Neural progenitor cell (in vitro differentiated cells): ENCODE data around the gene ADRA2C. TPM values are rescaled to one million over a fixed set of nuclear protein-coding genes. Genes with fewer than 3 reads are reported as not detected.

ENCODE experiments used
- DNase-seq: peaks from one replicate; pipeline ENCODE4 v3.0.0-alpha.2; 2016; ENCODE audit warnings: low spot score
- H2AFZ ChIP-seq: fragments of 200-600 bp; sonication (generic); replicated peaks from 2 replicates; pipeline ENCODE4 v1.6.1; 2016; ENCODE audit warnings: antibody characterized with exemption
- H3F3A ChIP-seq: fragments of 200-600 bp; sonication (generic); 2 replicates; pipeline ENCODE4 v1.6.1; 2016; ENCODE audit warnings: antibody characterized with exemption, low read depth
- H3K27ac ChIP-seq: fragments of 200-600 bp; sonication (generic); 2 replicates; pipeline ENCODE4 v1.5.1; 2016; ENCODE audit warnings: mild to moderate bottlenecking
- H3K27me3 ChIP-seq: fragments of 200-600 bp; sonication (generic); 2 replicates; pipeline ENCODE4 v1.6.1; 2016; ENCODE audit warnings: mild to moderate bottlenecking, moderate library complexity
- H3K36me3 ChIP-seq: fragments of 200-600 bp; sonication (generic); 2 replicates; pipeline ENCODE4 v1.5.1; 2016
- H3K4me1 ChIP-seq: fragments of 200-600 bp; sonication (generic); 2 replicates; pipeline ENCODE4 v1.6.1; 2016; ENCODE audit warnings: mixed run types
- H3K4me2 ChIP-seq: fragments of 200-600 bp; sonication (generic); 2 replicates; pipeline ENCODE4 v1.6.1; 2016
- H3K4me3 ChIP-seq: fragments of 200-600 bp; sonication (generic); 2 replicates; pipeline ENCODE4 v1.5.1; 2016
- H3K79me2 ChIP-seq: fragments of 200-600 bp; sonication (generic); 2 replicates; pipeline ENCODE4 v1.6.1; 2016; ENCODE audit warnings: low read depth
- H3K9ac ChIP-seq: fragments of 200-600 bp; sonication (generic); 2 replicates; pipeline ENCODE4 v1.6.1; 2016
- H3K9me3 ChIP-seq: fragments of 200-600 bp; sonication (generic); 2 replicates; pipeline ENCODE4 v1.5.1; 2016; ENCODE audit warnings: low read depth
- H4K20me1 ChIP-seq: fragments of 200-600 bp; sonication (generic); 2 replicates; pipeline ENCODE4 v1.6.1; 2016; ENCODE audit warnings: low read depth
- H3K27ac Mint-ChIP-seq: 3 replicates; pipeline ENCODE4 v1.8.0; 2021; ENCODE audit warnings: mixed read lengths
- H3K27me3 Mint-ChIP-seq: 2 replicates; pipeline ENCODE4 v1.8.0; 2022; ENCODE audit warnings: low read depth, mild to moderate bottlenecking, inconsistent platforms, moderate library complexity, mixed read lengths; ENCODE audit not compliant: insufficient read depth
- H3K36me3 Mint-ChIP-seq: 3 replicates; pipeline ENCODE4 v1.8.0; 2021; ENCODE audit warnings: mixed read lengths
- H3K4me1 Mint-ChIP-seq: 3 replicates; pipeline ENCODE4 v1.8.0; 2021; ENCODE audit warnings: mixed read lengths
- H3K4me3 Mint-ChIP-seq: 3 replicates; pipeline ENCODE4 v1.8.0; 2021; ENCODE audit warnings: mild to moderate bottlenecking, moderate library complexity, mixed read lengths
- H3K9me3 Mint-ChIP-seq: 3 replicates; pipeline ENCODE4 v1.8.0; 2020; ENCODE audit warnings: mixed read lengths
- EZH2 ChIP-seq: fragments of 200-600 bp; sonication (generic); IDR thresholded peaks from 2 replicates; pipeline ENCODE4 v1.6.1; 2017; ENCODE audit warnings: antibody characterized with exemption, mild to moderate bottlenecking, moderate library complexity
- EZH2phosphoT487 ChIP-seq: fragments of 200-600 bp; sonication (generic); IDR thresholded peaks from 2 replicates; pipeline ENCODE4 v1.6.1; 2017; ENCODE audit warnings: antibody characterized with exemption
- total RNA-seq: library from RNA; depleted of rRNA; stranded (reverse); fragments of >200 nt; gene quantifications from 2 replicates; pipeline ENCODE4 v1.2.3, GENCODE V29; 2015; ENCODE audit warnings: low replicate concordance
- TF ChIP-seq, protein P1 (sequence below): fragments of 200-600 bp; sonication (generic); IDR thresholded peaks from 2 replicates; pipeline ENCODE4 v1.5.1; 2017; ENCODE audit warnings: antibody characterized with exemption, mild to moderate bottlenecking

Gene ADRA2C
- total RNA-seq, 1 donor from 2014 or later: 2.5 TPM

GRCh38 chr4:3777033-3777390 lies 10.8 kb downstream of the ADRA2C start:
- no peaks in the 10 kb centered on the region for H3K79me2 ChIP-seq
- Mint-ChIP-seq H3K27ac (no peak overlapping the region), H3K36me3 (no peaks in the 10 kb centered on the region), H3K4me3 (no peak overlapping the region), H3K27me3 (peaks cover 9% of the 10 kb centered on the region), H3K9me3 (peaks cover 2% of the 10 kb centered on the region), H3K4me1 (peaks cover 10% of the 10 kb centered on the region)
- H3K4me3 ChIP-seq: no peak overlapping the region
- no peaks in the 10 kb centered on the region for H3K27me3 ChIP-seq
- no peak overlapping the region for H3K27ac ChIP-seq
- no peaks in the 10 kb centered on the region for H3F3A ChIP-seq
- H4K20me1 ChIP-seq: no peaks in the 10 kb centered on the region
- no peak overlapping the region for H3K9ac ChIP-seq
- H3K36me3 ChIP-seq: no peaks in the 10 kb centered on the region
- no peak for DNase-seq
- no peaks in the 10 kb centered on the region for H3K4me1 ChIP-seq
- TF ChIP-seq, protein P1, sequence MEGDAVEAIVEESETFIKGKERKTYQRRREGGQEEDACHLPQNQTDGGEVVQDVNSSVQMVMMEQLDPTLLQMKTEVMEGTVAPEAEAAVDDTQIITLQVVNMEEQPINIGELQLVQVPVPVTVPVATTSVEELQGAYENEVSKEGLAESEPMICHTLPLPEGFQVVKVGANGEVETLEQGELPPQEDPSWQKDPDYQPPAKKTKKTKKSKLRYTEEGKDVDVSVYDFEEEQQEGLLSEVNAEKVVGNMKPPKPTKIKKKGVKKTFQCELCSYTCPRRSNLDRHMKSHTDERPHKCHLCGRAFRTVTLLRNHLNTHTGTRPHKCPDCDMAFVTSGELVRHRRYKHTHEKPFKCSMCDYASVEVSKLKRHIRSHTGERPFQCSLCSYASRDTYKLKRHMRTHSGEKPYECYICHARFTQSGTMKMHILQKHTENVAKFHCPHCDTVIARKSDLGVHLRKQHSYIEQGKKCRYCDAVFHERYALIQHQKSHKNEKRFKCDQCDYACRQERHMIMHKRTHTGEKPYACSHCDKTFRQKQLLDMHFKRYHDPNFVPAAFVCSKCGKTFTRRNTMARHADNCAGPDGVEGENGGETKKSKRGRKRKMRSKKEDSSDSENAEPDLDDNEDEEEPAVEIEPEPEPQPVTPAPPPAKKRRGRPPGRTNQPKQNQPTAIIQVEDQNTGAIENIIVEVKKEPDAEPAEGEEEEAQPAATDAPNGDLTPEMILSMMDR: no peak
- TF ChIP-seq EZH2 (no peak), EZH2phosphoT487 (no peak)
- no peaks in the 10 kb centered on the region for H3K9me3 ChIP-seq
- no peak overlapping the region for H2AFZ ChIP-seq
- no peak overlapping the region for H3K4me2 ChIP-seq

DNA sequence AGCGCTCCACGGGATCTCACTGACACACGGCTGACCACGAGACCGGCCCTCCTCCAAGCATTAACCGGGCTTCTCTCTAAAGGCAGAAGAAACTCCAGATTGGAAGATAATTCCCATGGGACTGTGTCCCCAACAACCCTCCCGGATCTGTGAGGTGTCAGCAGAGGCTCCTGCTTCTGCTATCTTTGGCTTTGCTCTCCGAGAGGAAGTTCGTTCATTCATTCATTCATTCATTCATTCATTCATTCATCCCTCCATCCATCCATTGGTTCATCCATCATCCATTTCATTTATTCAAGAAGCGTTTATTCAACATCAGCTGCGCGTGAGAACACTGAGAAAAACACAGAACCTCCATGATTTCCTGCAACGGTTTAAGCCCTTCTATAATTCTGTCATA lies 11.5 kb downstream of the ADRA2C start:
- no peaks in the 10 kb centered on the region for H3K4me1 ChIP-seq
- H3K36me3 ChIP-seq: no peaks in the 10 kb centered on the region
- H4K20me1 ChIP-seq: no peaks in the 10 kb centered on the region
- Mint-ChIP-seq H3K4me3 (no peak overlapping the region), H3K27ac (no peak overlapping the region), H3K9me3 (peaks cover 2% of the 10 kb centered on the region), H3K27me3 (peaks cover 9% of the 10 kb centered on the region), H3K4me1 (peaks cover 10% of the 10 kb centered on the region), H3K36me3 (no peaks in the 10 kb centered on the region)
- H3F3A ChIP-seq: no peaks in the 10 kb centered on the region
- H3K4me2 ChIP-seq: no peak overlapping the region
- no peak for DNase-seq
- H3K9me3 ChIP-seq: no peaks in the 10 kb centered on the region
- no peak overlapping the region for H3K4me3 ChIP-seq
- no peaks in the 10 kb centered on the region for H3K79me2 ChIP-seq
- H3K27me3 ChIP-seq: no peaks in the 10 kb centered on the region
- H2AFZ ChIP-seq: no peak overlapping the region
- no peak overlapping the region for H3K9ac ChIP-seq
- TF ChIP-seq, protein P1: no peak
- TF ChIP-seq EZH2 (no peak), EZH2phosphoT487 (no peak)
- H3K27ac ChIP-seq: no peak overlapping the region

DNA sequence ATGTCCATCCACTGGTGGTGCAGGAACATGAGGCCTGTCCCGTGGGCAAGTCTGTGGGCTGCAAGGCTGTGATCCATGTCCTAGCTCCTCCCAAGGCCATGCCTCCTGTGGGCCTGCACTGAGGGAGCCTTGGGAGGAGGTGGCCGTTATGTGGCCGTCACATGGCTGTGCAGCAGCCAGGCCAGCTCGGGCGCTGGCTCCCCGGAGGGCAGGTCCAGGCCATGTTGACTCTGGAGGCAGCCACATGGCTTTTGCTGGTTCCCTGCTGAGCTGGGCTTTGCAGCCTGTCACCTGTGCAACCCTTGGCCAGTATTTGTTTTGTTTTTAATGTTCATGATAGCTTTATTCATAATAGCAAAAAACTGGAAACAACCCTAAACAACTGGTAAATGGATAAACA lies 13.3 kb downstream of the ADRA2C start:
- no peak overlapping the region for H2AFZ ChIP-seq
- TF ChIP-seq EZH2 (no peak), EZH2phosphoT487 (no peak)
- TF ChIP-seq, protein P1: no peak
- no peaks in the 10 kb centered on the region for H4K20me1 ChIP-seq
- Mint-ChIP-seq H3K27me3 (peaks cover 14% of the 10 kb centered on the region), H3K9me3 (peaks cover 2% of the 10 kb centered on the region), H3K27ac (no peak overlapping the region), H3K4me1 (peaks cover 4% of the 10 kb centered on the region), H3K36me3 (no peaks in the 10 kb centered on the region), H3K4me3 (no peak overlapping the region)
- no peaks in the 10 kb centered on the region for H3K36me3 ChIP-seq
- no peak for DNase-seq
- no peaks in the 10 kb centered on the region for H3K9me3 ChIP-seq
- no peaks in the 10 kb centered on the region for H3K4me1 ChIP-seq
- H3K4me3 ChIP-seq: no peak overlapping the region
- H3K27me3 ChIP-seq: no peaks in the 10 kb centered on the region
- H3K9ac ChIP-seq: no peak overlapping the region
- H3K79me2 ChIP-seq: no peaks in the 10 kb centered on the region
- H3F3A ChIP-seq: no peaks in the 10 kb centered on the region
- H3K4me2 ChIP-seq: no peak overlapping the region
- H3K27ac ChIP-seq: no peak overlapping the region
